Measurements from ENCODE around the gene VGLL1. TPM values are rescaled to one million over a fixed set of nuclear protein-coding genes. Genes with fewer than 3 reads are reported as not detected.

The VGLL1 gene
- polyA plus RNA-seq, 1 donor: 7.2 TPM

DNA sequence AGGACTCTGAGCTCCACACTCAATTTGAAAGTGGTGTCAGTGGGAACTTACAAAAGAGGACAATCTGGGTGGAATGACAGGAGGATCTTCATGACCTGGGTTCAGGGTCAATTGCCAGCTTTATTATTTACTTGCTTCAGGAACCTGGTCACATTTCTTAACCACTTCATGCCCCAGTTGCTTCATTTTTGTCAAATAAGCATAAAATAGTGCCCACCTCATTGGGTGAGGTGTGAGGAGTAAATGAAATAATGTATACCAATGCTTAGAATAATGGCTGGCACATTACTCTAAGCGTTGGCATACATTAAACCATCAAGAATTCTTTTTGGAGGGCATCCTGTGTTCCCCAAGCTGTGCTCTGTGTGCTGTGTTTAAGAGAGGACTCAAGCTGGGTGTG, 19.4 kb downstream of the VGLL1 start:
- no peak for DNase-seq

DNA sequence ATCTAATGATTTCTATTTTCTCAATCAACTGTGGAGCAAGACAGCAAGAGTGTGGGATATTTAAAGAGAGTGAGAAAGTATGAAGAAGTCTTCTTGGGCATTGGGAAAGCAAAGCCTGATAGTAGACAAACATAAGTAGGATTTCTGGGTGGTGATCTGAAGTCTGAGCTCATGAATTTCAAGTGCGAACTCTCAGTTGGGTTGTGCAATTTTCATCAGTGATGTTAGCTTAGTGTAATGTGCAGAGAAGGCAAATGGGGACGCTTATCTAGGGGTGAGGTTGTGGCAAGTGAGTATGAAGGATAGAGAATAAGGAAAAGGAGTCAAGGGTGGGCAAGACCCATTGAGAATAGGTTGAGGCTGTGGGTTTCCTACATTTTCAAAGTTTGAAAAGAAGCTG, 23.7 kb downstream of the VGLL1 start:
- DNase-seq: no peak

DNA sequence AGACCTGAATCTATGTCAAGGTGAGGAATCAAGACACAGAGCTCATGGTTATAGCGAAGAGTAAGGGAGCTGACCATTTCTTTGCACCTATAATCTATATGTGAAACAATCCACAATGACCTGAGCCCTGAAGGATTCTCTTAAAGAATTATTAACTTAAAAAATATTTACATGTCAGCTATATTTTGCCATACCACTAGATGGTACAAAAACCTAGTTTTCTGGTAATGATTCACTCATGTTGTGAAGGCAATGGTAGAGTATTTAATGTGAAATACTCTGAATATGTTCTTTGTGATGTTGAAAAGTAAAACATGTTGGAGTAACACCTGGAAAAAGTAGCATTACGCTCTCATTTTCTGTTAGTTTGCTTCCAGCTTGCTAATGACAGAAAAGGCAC, 40.0 kb downstream of the VGLL1 start:
- no peak for DNase-seq

DNA sequence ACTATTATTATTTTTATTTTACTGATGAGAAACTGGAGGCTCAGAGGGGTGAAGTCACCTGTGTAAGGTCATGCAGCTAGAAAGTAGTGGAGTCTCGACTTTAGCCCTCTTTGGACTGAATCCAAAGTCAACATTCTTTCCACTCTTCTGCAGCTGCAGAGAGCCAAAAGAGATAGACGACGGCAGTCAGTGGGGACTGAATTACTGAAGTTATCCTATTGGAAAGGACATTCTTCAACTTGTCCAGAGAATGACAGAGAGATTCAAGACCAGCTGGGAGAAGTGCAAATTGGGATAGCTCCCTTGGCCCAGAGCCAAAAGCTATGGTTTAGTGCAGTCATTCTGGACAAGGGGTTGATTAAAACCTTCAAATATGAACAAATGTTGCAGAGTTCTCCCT, 42.5 kb downstream of the VGLL1 start:
- no peak for DNase-seq

DNA sequence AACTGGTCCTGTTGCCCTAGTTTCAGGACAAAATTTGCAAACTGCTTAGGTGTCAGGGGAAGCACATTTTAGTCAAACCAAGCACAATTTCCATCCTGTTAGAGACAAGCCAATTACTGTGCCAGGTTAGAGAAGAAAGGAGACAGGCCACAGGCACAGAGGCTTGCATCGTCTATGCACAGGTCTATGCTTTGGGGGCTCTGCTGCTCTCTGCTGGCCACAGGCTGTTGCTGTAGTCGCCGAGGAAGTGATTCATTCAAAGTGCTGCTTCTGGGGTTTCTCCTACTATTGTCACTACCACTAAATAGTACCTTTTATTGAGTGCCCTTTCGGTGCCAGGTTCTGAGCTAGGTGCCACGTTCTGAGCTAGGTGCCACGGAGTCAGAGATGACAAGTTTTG, 45.5 kb downstream of the VGLL1 start:
- peak; percentile 20 for DNase-seq

DNA sequence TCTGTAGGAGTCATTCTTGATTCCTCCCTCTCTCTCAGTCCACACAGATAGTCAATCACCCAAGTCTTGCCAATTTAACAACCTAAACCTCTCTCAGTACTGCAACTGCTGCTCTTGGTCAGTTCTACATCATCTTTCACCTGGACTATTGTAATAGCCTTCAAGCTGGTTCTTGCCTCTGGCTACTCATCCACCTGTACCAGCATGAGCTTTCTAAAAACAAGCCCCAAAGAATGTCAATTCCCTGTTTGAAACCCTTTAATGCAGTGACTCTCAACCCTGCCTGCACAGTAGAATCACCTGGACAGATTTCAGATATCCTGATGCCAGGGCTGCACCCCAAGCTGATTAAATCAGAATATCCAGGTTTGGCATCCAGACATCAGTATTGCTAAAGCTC, 48.3 kb downstream of the VGLL1 start:
- no peak for DNase-seq

DNA sequence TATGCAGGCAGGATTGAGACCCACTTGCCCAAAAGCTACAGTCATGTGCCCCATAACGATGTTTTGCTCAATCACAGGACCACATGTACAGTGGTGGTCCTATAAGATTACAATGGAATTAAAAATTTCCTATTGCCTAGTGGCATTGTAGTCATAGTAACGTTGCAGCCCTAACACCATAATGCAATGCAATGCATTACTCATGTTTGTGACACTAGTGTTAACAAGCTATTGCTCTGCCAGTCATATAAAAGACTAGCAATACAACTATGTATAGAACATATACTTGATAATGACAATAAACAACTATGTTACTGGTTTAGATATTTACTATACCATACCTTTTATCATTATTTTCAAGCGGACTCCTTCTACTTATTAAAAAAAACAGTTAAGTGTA, 50.6 kb downstream of the VGLL1 start:
- DNase-seq: no peak

DNA sequence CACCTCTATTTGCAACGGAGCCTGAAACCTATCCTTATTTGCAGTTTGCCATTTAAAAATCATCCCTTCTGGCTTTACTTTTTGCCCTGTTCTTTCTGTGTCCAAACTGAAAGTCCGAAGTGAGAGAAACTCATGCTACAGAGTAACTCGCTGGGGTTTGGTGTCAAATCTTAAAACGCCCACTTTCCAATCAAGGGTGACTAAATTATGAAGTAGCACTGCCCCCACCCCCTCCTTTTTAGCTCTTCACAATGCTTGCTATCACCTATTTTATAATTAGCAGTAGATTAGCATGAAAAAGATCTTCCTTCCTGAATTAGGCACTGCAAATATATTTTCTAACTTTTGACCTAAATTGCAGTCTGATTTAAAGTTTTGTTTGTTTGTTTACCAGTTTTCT, 52.5 kb downstream of the VGLL1 start:
- no peak for DNase-seq

DNA sequence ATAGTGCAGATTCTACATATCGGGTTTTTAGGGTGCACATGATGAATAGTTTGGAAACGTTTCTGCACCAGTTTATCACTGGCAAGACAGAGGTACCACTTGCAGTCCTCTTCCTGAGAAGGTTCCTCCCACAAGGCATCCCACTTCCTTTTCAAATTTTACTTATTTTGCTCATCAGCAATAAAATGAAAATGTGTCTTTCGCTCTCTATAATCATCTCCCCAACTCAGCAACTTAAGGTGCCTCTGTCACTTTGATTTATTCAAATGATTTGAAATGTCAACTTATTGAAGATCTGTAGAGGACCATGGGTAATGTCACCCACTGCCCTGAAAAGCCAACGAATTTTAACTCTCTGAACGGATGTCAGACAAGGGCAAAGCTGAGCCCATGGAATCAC, 53.2 kb downstream of the VGLL1 start:
- DNase-seq: no peak

DNA sequence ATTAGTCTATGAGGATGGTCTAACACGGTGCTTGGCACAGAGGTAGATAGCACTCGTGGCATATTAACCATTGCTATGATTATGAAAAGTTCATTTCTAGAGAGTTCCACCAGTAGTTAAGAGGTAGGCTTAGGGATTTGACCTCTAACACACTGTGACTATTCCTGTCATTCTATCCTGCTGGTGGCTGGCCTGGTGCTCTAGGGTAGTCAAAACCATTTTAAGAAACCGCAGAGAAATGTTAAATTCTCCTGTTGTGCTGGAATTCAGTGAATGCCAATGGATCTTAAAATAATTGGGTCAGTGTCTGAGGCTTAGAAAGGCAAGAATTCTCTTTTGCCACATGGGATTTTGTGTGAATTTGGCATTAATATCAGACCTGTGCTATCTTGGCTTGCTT, 53.9 kb downstream of the VGLL1 start:
- DNase-seq: no peak

DNA sequence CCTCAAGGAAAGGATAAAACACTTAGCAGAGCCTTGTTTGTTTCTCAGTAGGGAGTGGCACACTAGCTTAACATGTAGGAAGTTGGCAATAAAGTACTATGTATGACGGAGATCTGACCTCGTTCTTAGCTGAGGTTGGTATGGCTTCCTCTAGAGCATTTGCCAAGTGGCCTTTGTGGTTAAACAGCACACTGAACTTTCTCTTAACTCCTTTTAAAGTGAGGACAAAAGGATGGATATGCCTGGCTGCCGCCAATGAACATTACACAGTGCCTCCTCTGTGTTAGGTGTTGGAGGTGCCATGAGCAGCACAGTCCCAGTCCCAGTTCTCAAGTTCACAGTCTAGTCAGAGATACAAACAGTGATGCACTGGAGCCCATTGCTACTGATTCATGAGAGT, 54.4 kb downstream of the VGLL1 start:
- DNase-seq: no peak

DNA sequence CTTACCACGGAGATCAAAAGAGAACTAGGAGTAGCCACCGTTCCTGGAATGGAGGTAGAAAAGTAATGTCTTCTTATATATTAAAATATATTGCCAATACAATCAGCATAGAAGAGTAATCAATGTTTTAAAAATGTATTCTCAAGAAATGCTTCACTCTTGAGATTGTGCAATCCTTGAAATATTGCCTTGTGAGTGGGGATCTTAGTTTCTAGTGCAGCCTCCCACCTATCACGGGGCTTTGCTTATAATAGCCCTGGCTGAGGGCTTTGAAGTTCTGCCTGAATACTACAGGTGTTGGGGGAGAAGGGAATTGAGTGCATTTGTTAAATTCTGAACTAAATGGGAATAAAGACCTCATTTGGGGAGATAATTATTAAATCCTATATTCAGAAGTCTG, 55.5 kb downstream of the VGLL1 start:
- no peak for DNase-seq

DNA sequence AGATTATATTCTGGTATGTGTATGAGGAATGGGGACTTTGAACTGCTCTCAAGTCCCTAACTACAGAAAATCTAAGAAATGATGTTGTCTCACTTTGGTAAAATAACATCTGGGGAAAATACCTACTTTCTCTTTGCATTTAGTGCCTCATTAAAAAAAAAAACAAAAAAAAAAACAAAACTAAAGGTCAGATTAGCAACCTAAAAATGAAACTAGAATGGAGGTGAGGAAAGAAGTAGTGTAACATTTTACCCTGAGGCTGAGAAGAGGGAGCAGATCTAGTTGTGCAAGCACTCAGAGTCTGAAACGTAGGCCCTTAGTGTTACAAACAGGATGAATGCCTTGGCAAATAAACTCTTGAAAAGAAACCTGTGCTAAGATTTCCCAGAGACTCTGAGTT, 56.0 kb downstream of the VGLL1 start:
- DNase-seq: no peak

DNA sequence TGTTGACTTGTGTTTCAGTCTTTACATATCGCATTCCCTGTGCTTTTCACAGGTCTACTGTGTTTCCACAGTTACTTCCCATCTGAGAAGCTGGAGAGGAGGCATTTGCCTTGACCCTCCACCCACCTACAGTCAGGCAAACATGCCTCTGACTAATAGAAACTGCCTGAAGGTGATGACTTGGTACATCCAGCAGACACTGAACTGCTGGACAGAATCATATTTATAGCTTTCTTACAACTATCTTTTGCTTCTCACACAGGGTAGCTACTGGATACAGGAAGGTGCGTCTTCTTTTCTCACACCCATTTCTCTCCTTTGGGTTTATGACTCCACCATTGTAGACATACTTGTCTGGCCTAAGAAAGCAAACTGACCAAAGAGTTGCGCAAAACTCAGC, 58.0 kb downstream of the VGLL1 start:
- DNase-seq: no peak

DNA sequence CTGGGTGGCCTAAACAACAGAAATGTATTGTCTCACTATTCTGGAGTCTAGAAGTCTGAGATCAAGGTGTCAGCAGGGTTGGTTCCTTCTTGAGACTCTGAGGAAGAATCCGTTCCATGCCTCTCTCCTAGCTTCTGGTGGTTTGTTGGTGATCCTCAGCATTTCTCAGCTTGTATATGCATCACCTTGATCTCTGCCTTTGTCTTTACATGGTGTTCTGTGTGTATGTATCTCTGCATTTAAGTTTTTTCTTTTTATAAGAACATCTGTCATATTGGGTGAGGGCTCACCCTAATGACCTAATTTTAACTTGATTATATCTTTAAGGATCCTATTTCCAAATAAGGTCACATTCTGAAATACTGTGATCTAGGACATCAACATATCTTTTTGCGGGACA, 65.3 kb downstream of the VGLL1 start:
- no peak for DNase-seq

DNA sequence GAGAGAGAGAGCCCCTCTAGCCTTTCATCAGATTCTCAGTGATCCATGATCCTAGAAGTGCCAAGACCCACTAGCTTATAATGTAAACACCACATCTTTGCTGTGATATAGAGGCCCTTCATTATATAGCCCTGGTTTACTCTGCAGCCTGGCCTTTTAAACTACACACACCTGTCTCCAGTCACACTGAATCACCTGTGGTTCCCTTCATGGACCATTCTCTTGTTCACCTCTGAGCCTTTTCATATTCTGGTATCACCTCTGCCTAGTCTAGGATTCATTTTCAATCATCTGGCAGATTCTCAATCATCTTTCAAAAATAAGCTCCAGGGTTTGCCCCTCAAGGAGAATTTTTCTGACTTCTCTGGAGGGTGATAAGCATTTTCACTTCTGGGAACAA, 65.9 kb downstream of the VGLL1 start:
- DNase-seq: no peak

DNA sequence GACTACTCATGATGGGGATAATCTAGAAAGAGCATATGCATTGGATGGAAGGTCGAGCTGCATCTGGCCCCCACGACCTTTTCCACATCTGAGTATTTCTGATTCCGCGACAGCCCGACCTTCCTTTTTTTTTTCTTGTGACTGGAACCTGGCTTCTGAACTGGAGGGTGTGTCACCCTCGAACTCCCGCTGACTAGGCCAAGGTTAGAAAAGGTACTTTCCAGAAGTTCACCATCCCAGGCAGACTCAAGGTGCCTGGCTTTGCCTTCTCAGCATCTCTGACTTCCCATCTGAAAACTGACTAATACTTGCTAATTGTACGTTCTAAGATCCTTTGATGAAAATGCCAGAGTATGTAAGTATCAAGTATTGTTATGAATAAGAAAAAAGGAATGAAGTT, 66.6 kb downstream of the VGLL1 start:
- DNase-seq: no peak

DNA sequence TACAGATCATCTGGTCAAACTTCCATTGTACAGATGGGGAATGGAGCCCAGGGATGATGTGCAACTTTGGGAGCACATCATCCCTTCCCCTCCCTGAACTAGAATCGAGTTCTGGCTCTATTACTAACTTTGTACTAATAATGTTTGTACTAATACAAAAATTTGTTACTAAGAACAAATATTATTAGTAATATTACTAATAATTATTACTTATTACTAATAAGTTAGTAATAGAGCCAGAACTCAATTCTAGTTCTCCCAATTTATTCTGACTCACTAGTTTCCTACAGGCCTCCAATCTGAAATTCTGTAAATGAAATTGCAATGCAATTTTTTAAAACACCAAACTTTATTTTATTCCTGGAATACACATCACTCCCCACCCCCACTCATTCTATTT, 68.0 kb downstream of the VGLL1 start:
- no peak for DNase-seq

Other genes starting within 250 kb of the VGLL1 start
- not detected for gene ADGRG4, start 231.3 kb upstream of the VGLL1 start, polyA plus RNA-seq (ENCODE audit: insufficient read length)
- gene BRS3, start 44.3 kb upstream of the VGLL1 start, polyA plus RNA-seq (ENCODE audit: insufficient read length): 0.12 TPM
- 120 TPM for gene HTATSF1, start 34.6 kb upstream of the VGLL1 start, polyA plus RNA-seq (ENCODE audit: insufficient read length)
- not detected for gene CD40LG, start 115.9 kb downstream of the VGLL1 start, polyA plus RNA-seq (ENCODE audit: insufficient read length)
- gene ARHGEF6, start 248.7 kb downstream of the VGLL1 start, polyA plus RNA-seq (ENCODE audit: insufficient read length): 13.8 TPM

Measured in left kidney (tissue), 2 donors.